Neuronal stem cell (in vitro differentiated cells): Measurements from ENCODE around the gene DUSP1.
"Not testable (repeated sequence)": the region's sequence is repeated elsewhere in the genome, so short reads cannot be mapped to it uniquely, and the experiment has no call there.

Experiments
- DNase-seq: peaks from one replicate; pipeline ENCODE4 v3.0.0-alpha.2; 2013; ENCODE audit warnings: low spot score
- H2AFZ ChIP-seq: one replicate; pipeline ENCODE4 v1.6.1; 2013; ENCODE audit warnings: mild to moderate bottlenecking, low read length, inconsistent platforms
- H2AK5ac ChIP-seq: 2 replicates; pipeline ENCODE4 v1.6.1; 2013; ENCODE audit warnings: low read depth, mild to moderate bottlenecking, inconsistent platforms, low read length, moderate library complexity, mixed read lengths
- H2BK120ac ChIP-seq: 2 replicates; pipeline ENCODE4 v1.6.1; 2013; ENCODE audit warnings: low read depth, mild to moderate bottlenecking, inconsistent platforms, low read length, moderate library complexity, mixed read lengths
- H2BK12ac ChIP-seq: one replicate; pipeline ENCODE4 v1.6.1; 2013; ENCODE audit warnings: low read length, inconsistent platforms
- H2BK15ac ChIP-seq: 2 replicates; pipeline ENCODE4 v1.6.1; 2013; ENCODE audit warnings: mild to moderate bottlenecking, low read length, inconsistent platforms, mixed read lengths
- H2BK5ac ChIP-seq: one replicate; pipeline ENCODE4 v1.6.1; 2013; ENCODE audit warnings: inconsistent platforms, mild to moderate bottlenecking, low read length, moderate library complexity
- H3K14ac ChIP-seq: one replicate; pipeline ENCODE4 v1.6.1; 2013; ENCODE audit warnings: low read length, inconsistent platforms
- H3K18ac ChIP-seq: 2 replicates; pipeline ENCODE4 v1.6.1; 2013; ENCODE audit warnings: low read length, inconsistent platforms
- H3K23ac ChIP-seq: 2 replicates; pipeline ENCODE4 v1.6.1; 2013; ENCODE audit warnings: low read depth, mild to moderate bottlenecking, mixed read lengths, low read length, inconsistent platforms; ENCODE audit not compliant: poor library complexity
- H3K27ac ChIP-seq: replicated peaks from 3 replicates; pipeline ENCODE4 v1.5.1; 2013; ENCODE audit warnings: low read length, inconsistent platforms
- H3K27me3 ChIP-seq, 3 experiments: 2 replicates each; pipeline ENCODE4 v1.6.1; 2013; ENCODE audit warnings: low read length in 3 of 3, mild to moderate bottlenecking in 2 of 3, inconsistent platforms in 1 of 3, low read depth in 1 of 3, mixed read lengths in 1 of 3, moderate library complexity in 1 of 3; ENCODE audit not compliant: control insufficient read depth in 3 of 3, insufficient read depth in 3 of 3
- H3K36me3 ChIP-seq, 2 donors: replicated peaks in 1 of 2; 2 replicates each; pipeline ENCODE4 v1.6.1; 2013; ENCODE audit warnings: low read length in 2 of 2; ENCODE audit not compliant: control insufficient read depth in 2 of 2, insufficient read depth in 2 of 2
- H3K4ac ChIP-seq: 2 replicates; pipeline ENCODE4 v1.6.1; 2013; ENCODE audit warnings: inconsistent platforms, mild to moderate bottlenecking, low read length, moderate library complexity
- H3K4me1 ChIP-seq, 2 donors: 1 replicate in 1 of 2; 2 replicates in 1 of 2; pipeline ENCODE4 v1.6.1; 2013; ENCODE audit warnings: low read length in 2 of 2, low read depth in 1 of 2; ENCODE audit not compliant: control insufficient read depth in 2 of 2, insufficient read depth in 1 of 2
- H3K4me2 ChIP-seq: one replicate; pipeline ENCODE4 v1.6.1; 2013; ENCODE audit warnings: mild to moderate bottlenecking, low read length, inconsistent platforms; ENCODE audit not compliant: insufficient read depth, poor library complexity, severe bottlenecking
- H3K4me3 ChIP-seq, 2 donors: 2 replicates each; pipeline ENCODE4 v1.5.1; 2013; ENCODE audit warnings: low read length in 2 of 2, mild to moderate bottlenecking in 2 of 2, inconsistent platforms in 1 of 2, moderate library complexity in 1 of 2
- H3K79me1 ChIP-seq: one replicate; pipeline ENCODE4 v1.6.1; 2013; ENCODE audit warnings: low read depth, mild to moderate bottlenecking, inconsistent platforms, low read length, moderate library complexity
- H3K9ac ChIP-seq: one replicate; pipeline ENCODE4 v1.6.1; 2013; ENCODE audit warnings: mild to moderate bottlenecking, low read depth, low read length, inconsistent platforms; ENCODE audit not compliant: poor library complexity
- H3K9me3 ChIP-seq, 2 donors: replicated peaks in 1 of 2; 2 replicates each; pipeline versions ENCODE3 to v1.6.1; 2013; ENCODE audit warnings: low read length in 2 of 2, mild to moderate bottlenecking in 2 of 2, inconsistent platforms in 1 of 2, low read depth in 1 of 2, mixed read lengths in 1 of 2, moderate library complexity in 1 of 2; ENCODE audit not compliant: control insufficient read depth in 2 of 2, insufficient read depth in 1 of 2
- H4K8ac ChIP-seq: one replicate; pipeline ENCODE4 v1.6.1; 2013; ENCODE audit warnings: low read depth, mild to moderate bottlenecking, inconsistent platforms, low read length, moderate library complexity
- H4K91ac ChIP-seq: one replicate; pipeline ENCODE4 v1.6.1; 2013; ENCODE audit warnings: low read length, low read depth, mild to moderate bottlenecking, inconsistent platforms; ENCODE audit not compliant: poor library complexity
- WGBS, 2 donors: extraction: QIAGEN DNeasy Blood & Tissue Kit; methylation state at CpG; one replicate each; pipeline ENCODE4 v1.1.7; 2013; ENCODE audit warnings: missing lambda C conversion rate in 2 of 2, mixed read lengths in 1 of 2; ENCODE audit not compliant: insufficient read length in 2 of 2, insufficient replicate concordance in 1 of 2; ENCODE audit errors: extremely low coverage in 2 of 2; 5-methylcytosine and 5-hydroxymethylcytosine counted together

Gene DUSP1

DNA sequence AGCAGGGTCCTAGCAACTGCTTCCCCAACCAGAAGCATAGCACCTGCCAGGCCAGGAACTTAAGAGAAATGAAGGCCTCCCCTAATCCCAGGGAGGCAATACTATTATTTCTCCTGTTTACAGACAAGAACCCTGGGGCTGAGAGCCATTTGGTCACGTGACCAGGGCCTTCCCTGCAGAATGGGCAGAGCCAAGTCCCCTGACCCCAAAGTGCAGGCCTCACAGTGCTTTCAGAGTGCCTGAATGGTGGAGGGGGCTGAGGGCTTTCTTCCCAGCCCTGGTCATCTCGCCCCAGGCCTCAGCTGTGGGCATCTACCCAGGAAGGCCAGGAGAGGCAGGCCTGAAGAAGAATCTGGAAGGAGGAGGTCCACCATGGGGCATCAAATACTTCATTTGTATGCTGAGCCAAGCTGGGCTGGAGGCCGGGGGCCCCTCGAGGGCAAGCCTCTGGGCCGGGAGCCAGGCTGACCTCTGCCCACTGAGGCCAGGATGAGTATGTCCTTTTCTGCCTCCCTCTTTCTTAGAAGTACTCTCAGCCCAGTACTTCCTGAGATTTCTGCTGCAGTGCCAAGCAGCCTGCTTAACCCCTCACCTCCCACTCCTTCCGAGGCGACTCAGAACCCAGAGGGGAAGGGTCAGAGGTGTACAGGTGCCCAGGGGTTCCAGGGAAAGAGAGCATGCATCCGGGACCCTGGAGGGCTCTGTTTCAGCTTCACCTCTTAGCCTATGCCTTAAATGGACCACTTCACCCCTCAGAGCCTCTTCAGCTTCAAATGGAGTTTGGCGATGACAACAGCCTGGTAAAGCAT, 18.9 kb upstream of the DUSP1 start:
- Histone ChIP-seq H3K4me2 (no peak overlapping the region), H3K23ac (no peak overlapping the region), H2BK5ac (no peak overlapping the region), H3K4me1 (peaks cover 10 to 20% of the 10 kb centered on the region in 2 donors), H3K14ac (peak overlapping the region; percentile 9), H3K9me3 (no peaks in the 10 kb centered on the region), H2AK5ac (peak overlapping the region; percentile 59), H2AFZ (peak overlapping the region; percentile 73), H4K91ac (no peak overlapping the region), H2BK12ac (no peak overlapping the region), H3K4ac (no peak overlapping the region), H3K27me3 (no peaks in the 10 kb centered on the region), H3K9ac (no peak overlapping the region), H3K18ac (peak overlapping the region; percentile 81), H3K4me3 (no peak overlapping the region), H3K27ac (no peak overlapping the region), H3K36me3 (no peaks in the 10 kb centered on the region), H4K8ac (no peak overlapping the region), H3K79me1 (no peaks in the 10 kb centered on the region), H2BK120ac (no peak overlapping the region), H2BK15ac (peak overlapping the region; percentile 40)
- DNase-seq, result no peak
- WGBS, 2 donors, result no CpG with 5 or more reads among the region's 9 CpGs

DNA sequence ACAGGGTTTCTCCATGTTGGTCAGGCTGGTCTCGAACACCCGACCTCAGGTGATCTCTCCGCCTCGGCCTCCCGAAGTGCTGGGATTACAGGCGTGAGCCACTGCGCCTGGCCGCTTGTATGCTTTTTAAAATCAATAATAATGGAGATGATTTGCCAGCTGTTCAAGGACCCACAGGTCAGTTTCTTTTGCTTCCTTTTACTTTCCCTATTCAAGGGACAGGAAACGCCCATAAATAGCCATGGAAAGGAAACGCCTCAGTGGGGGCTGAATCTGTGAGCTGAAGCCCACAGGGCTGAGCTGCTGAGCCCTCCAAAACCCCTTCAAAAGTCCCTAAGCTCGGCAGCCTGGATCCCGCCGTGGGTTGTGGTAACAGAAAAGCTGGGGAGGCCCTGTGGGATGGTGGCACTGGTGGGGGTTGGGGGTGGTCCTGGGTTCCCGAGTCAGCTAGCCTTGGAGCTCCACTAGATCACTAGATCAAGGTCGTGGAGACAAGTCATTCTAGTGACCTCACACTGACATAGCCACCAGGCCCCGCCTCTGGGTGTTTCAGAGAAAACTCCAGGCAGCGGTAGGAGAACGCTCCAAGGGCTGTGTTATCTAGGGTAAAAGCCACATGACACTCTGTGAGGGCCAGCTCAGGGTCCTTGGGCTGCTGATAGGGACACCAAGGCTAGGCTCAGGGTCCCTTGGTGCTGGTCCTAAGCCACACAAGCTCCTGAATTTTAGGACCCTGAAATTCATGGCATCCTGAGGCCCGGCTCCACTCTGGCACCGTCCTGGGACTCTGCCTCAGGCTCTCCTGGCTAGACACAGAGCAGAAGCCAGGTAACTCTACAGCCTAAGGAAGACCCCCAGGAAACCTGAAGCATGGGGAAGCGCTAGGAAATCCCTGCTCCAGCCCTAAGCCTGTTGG, 18.0 kb upstream of the DUSP1 start:
- no peak overlapping the region for H3K9ac ChIP-seq
- peaks cover 10 to 20% of the 10 kb centered on the region in 2 donors for H3K4me1 ChIP-seq
- no peak overlapping the region for H3K4me2 ChIP-seq
- H2AFZ ChIP-seq, result peak overlapping the region; percentile 73
- no peak overlapping the region for H2BK120ac ChIP-seq
- no peak overlapping the region for H2AK5ac ChIP-seq
- H4K91ac ChIP-seq, result no peak overlapping the region
- H2BK12ac ChIP-seq, result no peak overlapping the region
- peak overlapping the region; percentile 81 for H3K18ac ChIP-seq
- no peak overlapping the region for H4K8ac ChIP-seq
- H3K27me3 ChIP-seq, result no peaks in the 10 kb centered on the region
- H3K4ac ChIP-seq, result no peak overlapping the region
- WGBS, 2 donors, result no CpG with 5 or more reads among the region's 21 CpGs
- peak overlapping the region; percentile 11 for H3K23ac ChIP-seq
- H3K79me1 ChIP-seq, result no peaks in the 10 kb centered on the region
- peak overlapping the region; percentile 35 for H3K27ac ChIP-seq
- H3K14ac ChIP-seq, result peak overlapping the region; percentile 9
- no peak overlapping the region for H2BK5ac ChIP-seq
- no peak for DNase-seq
- peak overlapping the region; percentile 40 for H2BK15ac ChIP-seq
- no peaks in the 10 kb centered on the region for H3K9me3 ChIP-seq
- H3K36me3 ChIP-seq, result no peaks in the 10 kb centered on the region
- no peak overlapping the region for H3K4me3 ChIP-seq

DNA sequence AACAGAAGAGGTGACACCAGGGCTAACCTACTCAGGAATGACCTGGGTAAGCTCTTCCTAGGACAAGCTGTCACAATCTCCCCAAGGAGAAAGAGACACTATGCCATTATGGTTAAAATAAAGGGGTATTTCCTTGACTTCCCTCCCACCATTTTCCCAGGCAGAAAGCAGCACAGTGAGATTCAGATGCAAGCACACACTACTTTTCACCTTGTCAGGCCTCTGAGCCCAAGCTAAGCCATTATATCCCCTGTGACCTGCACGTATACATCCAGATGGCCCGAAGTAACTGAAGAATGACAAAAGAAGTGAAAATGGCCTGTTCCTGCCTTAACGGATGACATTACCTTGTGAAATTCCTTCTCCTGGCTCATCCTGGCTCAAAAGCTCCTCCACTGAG, 16.5 kb upstream of the DUSP1 start:
- H3K9me3 ChIP-seq, H2BK12ac ChIP-seq, H3K4ac ChIP-seq, H3K14ac ChIP-seq, H2AFZ ChIP-seq, H4K8ac ChIP-seq, H2BK5ac ChIP-seq, H3K4me2 ChIP-seq, H2AK5ac ChIP-seq, H3K23ac ChIP-seq, H3K79me1 ChIP-seq, H3K27me3 ChIP-seq, H4K91ac ChIP-seq, H2BK120ac ChIP-seq, H3K4me3 ChIP-seq, DNase-seq, H2BK15ac ChIP-seq, H3K36me3 ChIP-seq, H3K18ac ChIP-seq, H3K9ac ChIP-seq, H3K27ac ChIP-seq: not testable (repeated sequence)
- H3K4me1 ChIP-seq, result peaks cover 10 to 17% of the 10 kb centered on the region in 2 donors
- WGBS, 2 donors, result no CpG with 5 or more reads among the region's 3 CpGs
